IPS-15b (cell line): ENCODE measurements around the gene SIK3.

ENCODE experiments used
- H3K27me3 ChIP-seq: one replicate; pipeline ENCODE4 v1.6.1; 2013; ENCODE audit warnings: low read length; ENCODE audit not compliant: control insufficient read depth, insufficient read depth
- H3K36me3 ChIP-seq: one replicate; pipeline ENCODE4 v1.6.1; 2013; ENCODE audit warnings: low read length; ENCODE audit not compliant: control insufficient read depth, insufficient read depth
- H3K4me1 ChIP-seq: one replicate; pipeline ENCODE4 v1.6.1; 2013; ENCODE audit warnings: mild to moderate bottlenecking, low read length; ENCODE audit not compliant: control insufficient read depth, insufficient read depth
- H3K4me3 ChIP-seq: one replicate; pipeline ENCODE4 v1.5.1; 2013; ENCODE audit warnings: low read depth, low read length
- H3K9ac ChIP-seq: one replicate; pipeline ENCODE4 v1.6.1; 2013; ENCODE audit warnings: low read depth, mild to moderate bottlenecking, low read length
- H3K9me3 ChIP-seq: one replicate; pipeline ENCODE4 v1.6.1; 2013; ENCODE audit warnings: mild to moderate bottlenecking, low read length; ENCODE audit not compliant: control insufficient read depth, insufficient read depth

SIK3 gene

GRCh38 chr11:117099696-117100095 lies 1.5 kb upstream of the SIK3 start:
- Histone ChIP-seq H3K9me3 (no peaks in the 10 kb centered on the region), H3K9ac (no peak overlapping the region), H3K4me1 (peaks cover 18% of the 10 kb centered on the region), H3K4me3 (no peak overlapping the region), H3K36me3 (no peaks in the 10 kb centered on the region), H3K27me3 (no peaks in the 10 kb centered on the region)

- Histone ChIP-seq H3K36me3 (no peaks in the 10 kb centered on the region), H3K4me3 (peak overlapping the region; percentile 80), H3K27me3 (no peaks in the 10 kb centered on the region), H3K9me3 (no peaks in the 10 kb centered on the region), H3K4me1 (peaks cover 21% of the 10 kb centered on the region), H3K9ac (peak overlapping the region; percentile 68)
Observed at GRCh38 chr11:117097389-117098268, 599 bp downstream of the SIK3 start.

- peaks cover 2% of the 10 kb centered on the region for H3K36me3 ChIP-seq
- no peaks in the 10 kb centered on the region for H3K27me3 ChIP-seq
- no peaks in the 10 kb centered on the region for H3K9me3 ChIP-seq
- H3K4me1 ChIP-seq: peaks cover 21% of the 10 kb centered on the region
- H3K4me3 ChIP-seq: peak overlapping the region; percentile 80
- H3K9ac ChIP-seq: no peak overlapping the region
Observed at GRCh38 chr11:117097014-117097388, 1.2 kb downstream of the SIK3 start.

GRCh38 chr11:117096201-117096991 lies 1.8 kb downstream of the SIK3 start:
- Histone ChIP-seq H3K4me3 (peak overlapping the region; percentile 80), H3K4me1 (peaks cover 21% of the 10 kb centered on the region), H3K27me3 (no peaks in the 10 kb centered on the region), H3K36me3 (peaks cover 4% of the 10 kb centered on the region), H3K9ac (no peak overlapping the region), H3K9me3 (no peaks in the 10 kb centered on the region)

- no peak overlapping the region for H3K4me3 ChIP-seq
- peaks cover 21% of the 10 kb centered on the region for H3K4me1 ChIP-seq
- no peak overlapping the region for H3K9ac ChIP-seq
- no peaks in the 10 kb centered on the region for H3K9me3 ChIP-seq
- H3K36me3 ChIP-seq: peaks cover 4% of the 10 kb centered on the region
- no peaks in the 10 kb centered on the region for H3K27me3 ChIP-seq
Observed at GRCh38 chr11:117095284-117096161, 2.7 kb downstream of the SIK3 start.

GRCh38 chr11:117094776-117095175 lies 3.5 kb downstream of the SIK3 start:
- Histone ChIP-seq H3K36me3 (peaks cover 4% of the 10 kb centered on the region), H3K4me3 (no peak overlapping the region), H3K27me3 (no peaks in the 10 kb centered on the region), H3K9me3 (no peaks in the 10 kb centered on the region), H3K9ac (no peak overlapping the region), H3K4me1 (peaks cover 21% of the 10 kb centered on the region)

- Histone ChIP-seq H3K4me3 (no peak overlapping the region), H3K36me3 (peaks cover 4% of the 10 kb centered on the region), H3K9me3 (no peaks in the 10 kb centered on the region), H3K27me3 (no peaks in the 10 kb centered on the region), H3K9ac (no peak overlapping the region), H3K4me1 (peaks cover 21% of the 10 kb centered on the region)
Observed at GRCh38 chr11:117092951-117093590, 5.2 kb downstream of the SIK3 start.

- no peak overlapping the region for H3K4me3 ChIP-seq
- H3K36me3 ChIP-seq: peaks cover 4% of the 10 kb centered on the region
- H3K9ac ChIP-seq: no peak overlapping the region
- no peaks in the 10 kb centered on the region for H3K9me3 ChIP-seq
- H3K27me3 ChIP-seq: no peaks in the 10 kb centered on the region
- peaks cover 21% of the 10 kb centered on the region for H3K4me1 ChIP-seq
Observed at GRCh38 chr11:117091753-117092477, 6.3 kb downstream of the SIK3 start.

- Histone ChIP-seq H3K36me3 (peaks cover 4% of the 10 kb centered on the region), H3K4me1 (peaks cover 7% of the 10 kb centered on the region)
Observed at GRCh38 chr11:117090111-117090706, 8.0 kb downstream of the SIK3 start.

GRCh38 chr11:117089685-117090084 lies 8.5 kb downstream of the SIK3 start:
- H3K4me3 ChIP-seq: no peak overlapping the region

More at GRCh38 chr11:117090111-117090706, 8.0 kb downstream of the SIK3 start:
- Histone ChIP-seq H3K9ac (no peak overlapping the region), H3K27me3 (no peaks in the 10 kb centered on the region), H3K9me3 (no peaks in the 10 kb centered on the region), H3K4me3 (no peak overlapping the region)

More at GRCh38 chr11:117089685-117090084, 8.5 kb downstream of the SIK3 start:
- no peaks in the 10 kb centered on the region for H3K27me3 ChIP-seq
- H3K9ac ChIP-seq: no peak overlapping the region
- peaks cover 4% of the 10 kb centered on the region for H3K36me3 ChIP-seq
- peaks cover 2% of the 10 kb centered on the region for H3K4me1 ChIP-seq
- no peaks in the 10 kb centered on the region for H3K9me3 ChIP-seq
